Bone marrow (tissue), 2 donors: ENCODE measurements around the gene PDLIM5.

Source experiments
- DNase-seq, 2 donors: peaks; one replicate each; lab custom pipeline; 2025; lab: John Stamatoyannopoulos, UW

Gene PDLIM5

DNA sequence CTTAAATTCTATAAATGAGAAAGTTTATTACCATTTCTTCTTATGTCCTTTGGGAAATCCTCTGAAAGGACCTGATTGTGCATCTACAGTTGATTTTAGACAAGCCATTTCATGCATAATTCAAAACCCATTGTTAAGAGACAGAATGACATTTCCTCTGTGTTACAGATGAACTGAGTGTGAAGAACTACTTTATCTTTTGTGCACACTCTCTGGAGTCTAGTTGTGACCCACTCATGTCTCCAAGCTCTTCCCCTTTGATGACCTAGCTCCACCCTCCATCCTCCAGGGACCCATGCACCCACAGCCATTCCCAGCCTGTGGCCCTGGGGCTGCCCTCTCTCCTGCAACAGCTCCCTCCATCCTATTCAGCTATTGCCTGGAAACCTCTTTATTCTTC is 248.6 kb downstream of the PDLIM5 start:
- DNase-seq = no peak

DNA sequence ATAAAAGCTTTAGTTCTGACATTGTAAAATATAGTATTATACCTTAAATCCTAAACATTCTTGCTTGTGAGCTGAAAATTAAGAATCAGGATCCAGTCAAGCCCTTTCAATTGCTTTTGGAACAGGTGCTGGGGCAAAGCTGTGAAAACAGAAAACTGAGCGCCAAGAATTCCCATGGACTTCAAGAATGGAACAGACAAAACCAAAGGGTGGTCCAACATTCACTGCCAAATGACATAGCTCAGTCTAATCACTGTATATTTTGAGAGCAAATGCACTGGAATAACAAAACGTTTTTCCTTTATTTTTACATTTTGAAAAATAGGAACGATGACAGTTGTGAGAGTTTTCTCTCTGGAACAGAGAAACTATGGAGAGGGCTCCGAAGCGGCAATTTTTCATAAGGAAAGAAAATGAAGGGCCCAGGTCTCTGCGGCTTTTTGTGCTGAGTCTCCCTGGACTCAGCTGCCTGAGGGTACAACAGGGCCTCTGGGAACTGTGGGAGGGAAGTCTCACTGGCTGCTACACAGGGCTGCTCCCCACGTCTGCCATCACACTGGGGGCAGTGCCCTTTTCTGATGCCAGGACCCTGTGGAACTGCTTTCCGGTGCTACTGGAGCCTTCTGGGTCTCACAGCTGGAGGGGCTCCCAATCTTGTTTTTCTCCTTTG is 250.0 kb downstream of the PDLIM5 start:
- DNase-seq = no peak

DNA sequence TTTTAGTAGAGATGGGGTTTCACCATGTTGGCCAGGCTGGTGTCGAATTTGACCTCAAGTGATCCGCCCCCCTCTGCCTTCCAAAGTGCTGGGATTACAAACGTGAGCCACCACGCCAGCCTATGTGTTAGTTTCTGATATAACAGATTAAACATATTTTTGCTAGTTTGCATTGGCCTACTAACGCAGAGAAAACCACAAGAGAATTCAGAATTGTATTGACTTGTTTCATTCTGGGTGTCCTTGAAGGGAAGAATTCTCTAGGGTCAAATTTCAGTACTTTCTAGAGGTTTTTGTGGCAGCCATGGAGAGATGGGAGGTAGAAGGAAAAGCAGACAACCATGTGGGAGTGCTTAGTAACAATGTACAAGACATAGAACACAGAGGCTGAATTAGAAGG is 259.9 kb downstream of the PDLIM5 start:
- DNase-seq = no peak

GRCh38 chr4:94714365-94715160 is 262.8 kb downstream of the PDLIM5 start:
- DNase-seq = no peak

GRCh38 chr4:94715726-94716125 is 264.0 kb downstream of the PDLIM5 start:
- no peak for DNase-seq
